HEK293 (cell line): Measurements from ENCODE around the gene FAM221B.
A peak's percentile ranks its signal among the peaks of the same experiment; 100 is the strongest.

ENCODE experiments used
- EGR2 ChIP-seq: fragments of 450-650 bp; formaldehyde crosslinking; IDR thresholded peaks from 2 replicates; pipeline ENCODE4 v1.5.1; 2016; ENCODE audit warnings: low read depth, missing biosample characterization, missing genetic modification characterization
- ELK4 ChIP-seq: IDR thresholded peaks from 2 replicates; pipeline ENCODE4 v1.6.1; 2011; ENCODE audit warnings: mild to moderate bottlenecking, low read depth, low read length, borderline replicate concordance
- GLIS2 ChIP-seq: fragments of 450-650 bp; formaldehyde crosslinking; IDR thresholded peaks from 2 replicates; pipeline ENCODE4 v1.5.1; 2016; ENCODE audit warnings: missing biosample characterization, missing genetic modification characterization
- HIC1 ChIP-seq: fragments of 450-650 bp; formaldehyde crosslinking; IDR thresholded peaks from 2 replicates; pipeline ENCODE4 v1.5.1; 2016; ENCODE audit warnings: missing biosample characterization, missing genetic modification characterization
- MEIS1 ChIP-seq: sonication (generic); formaldehyde crosslinking; IDR thresholded peaks from 2 replicates; pipeline ENCODE4 v1.8.1; 2022; ENCODE audit warnings: missing genetic modification reagents, mild to moderate bottlenecking, borderline replicate concordance
- MZF1 ChIP-seq: fragments of 450-650 bp; formaldehyde crosslinking; IDR thresholded peaks from 2 replicates; pipeline ENCODE4 v1.5.1; 2017; ENCODE audit warnings: missing biosample characterization, missing genetic modification characterization, borderline replicate concordance
- PRDM10 ChIP-seq: fragments of 450-650 bp; formaldehyde crosslinking; IDR thresholded peaks from 2 replicates; pipeline ENCODE4 v1.5.1; 2016; ENCODE audit warnings: missing biosample characterization, missing genetic modification characterization
- SCRT1 ChIP-seq: fragments of 450-650 bp; formaldehyde crosslinking; IDR thresholded peaks from 2 replicates; pipeline ENCODE4 v1.5.1; 2016; ENCODE audit warnings: missing biosample characterization, missing genetic modification characterization, borderline replicate concordance
- SCRT2 ChIP-seq: fragments of 450-650 bp; formaldehyde crosslinking; IDR thresholded peaks from 2 replicates; pipeline ENCODE4 v1.5.1; 2016; ENCODE audit warnings: missing biosample characterization, missing genetic modification characterization
- SP2 ChIP-seq: fragments of 450-650 bp; formaldehyde crosslinking; IDR thresholded peaks from 2 replicates; pipeline ENCODE4 v1.5.1; 2016; ENCODE audit warnings: missing biosample characterization, missing genetic modification characterization
- ZBTB20 ChIP-seq: fragments of 450-650 bp; formaldehyde crosslinking; IDR thresholded peaks from 2 replicates; pipeline ENCODE4 v1.5.1; 2016; ENCODE audit warnings: missing biosample characterization, missing genetic modification characterization
- ZBTB26 ChIP-seq: fragments of 450-650 bp; formaldehyde crosslinking; optimal IDR thresholded peaks from 2 replicates; pipeline ENCODE3; 2016; ENCODE audit warnings: missing biosample characterization, mild to moderate bottlenecking, missing genetic modification characterization
- ZFP69B ChIP-seq: fragments of 450-650 bp; formaldehyde crosslinking; IDR thresholded peaks from 2 replicates; pipeline ENCODE4 v1.5.1; 2016; ENCODE audit warnings: missing biosample characterization, missing genetic modification characterization
- ZNF10 ChIP-seq: fragments of 450-650 bp; formaldehyde crosslinking; IDR thresholded peaks from 2 replicates; pipeline ENCODE4 v1.5.1; 2017; ENCODE audit warnings: missing biosample characterization, missing genetic modification characterization
- ZNF214 ChIP-seq: fragments of 450-650 bp; formaldehyde crosslinking; IDR thresholded peaks from 2 replicates; pipeline ENCODE4 v1.5.1; 2017; ENCODE audit warnings: missing biosample characterization, mild to moderate bottlenecking, missing genetic modification characterization, borderline replicate concordance
- ZNF544 ChIP-seq: fragments of 450-650 bp; formaldehyde crosslinking; IDR thresholded peaks from 2 replicates; pipeline ENCODE4 v1.5.0; 2017; ENCODE audit warnings: missing biosample characterization, missing genetic modification characterization
- ZNF707 ChIP-seq: fragments of 450-650 bp; formaldehyde crosslinking; IDR thresholded peaks from 2 replicates; pipeline ENCODE4 v1.5.1; 2016; ENCODE audit warnings: missing biosample characterization, missing genetic modification characterization
- ZNF76 ChIP-seq: fragments of 450-650 bp; formaldehyde crosslinking; IDR thresholded peaks from 2 replicates; pipeline ENCODE4; 2016; ENCODE audit warnings: low read depth, missing biosample characterization, missing genetic modification characterization, borderline replicate concordance
- ZNF785 ChIP-seq: fragments of 450-650 bp; formaldehyde crosslinking; IDR thresholded peaks from 2 replicates; pipeline ENCODE4 v1.5.1; 2016; ENCODE audit warnings: missing biosample characterization, missing genetic modification characterization
- ZSCAN30 ChIP-seq: fragments of 450-650 bp; IDR thresholded peaks from 2 replicates; pipeline ENCODE4 v1.5.1; 2018; ENCODE audit warnings: missing biosample characterization, mild to moderate bottlenecking, missing genetic modification characterization, moderate library complexity
- TF ChIP-seq, protein P1 (sequence below): fragments of 450-650 bp; formaldehyde crosslinking; IDR thresholded peaks from 2 replicates; pipeline ENCODE4 v1.5.1; 2016; ENCODE audit warnings: missing biosample characterization, missing genetic modification characterization

Gene FAM221B

DNA sequence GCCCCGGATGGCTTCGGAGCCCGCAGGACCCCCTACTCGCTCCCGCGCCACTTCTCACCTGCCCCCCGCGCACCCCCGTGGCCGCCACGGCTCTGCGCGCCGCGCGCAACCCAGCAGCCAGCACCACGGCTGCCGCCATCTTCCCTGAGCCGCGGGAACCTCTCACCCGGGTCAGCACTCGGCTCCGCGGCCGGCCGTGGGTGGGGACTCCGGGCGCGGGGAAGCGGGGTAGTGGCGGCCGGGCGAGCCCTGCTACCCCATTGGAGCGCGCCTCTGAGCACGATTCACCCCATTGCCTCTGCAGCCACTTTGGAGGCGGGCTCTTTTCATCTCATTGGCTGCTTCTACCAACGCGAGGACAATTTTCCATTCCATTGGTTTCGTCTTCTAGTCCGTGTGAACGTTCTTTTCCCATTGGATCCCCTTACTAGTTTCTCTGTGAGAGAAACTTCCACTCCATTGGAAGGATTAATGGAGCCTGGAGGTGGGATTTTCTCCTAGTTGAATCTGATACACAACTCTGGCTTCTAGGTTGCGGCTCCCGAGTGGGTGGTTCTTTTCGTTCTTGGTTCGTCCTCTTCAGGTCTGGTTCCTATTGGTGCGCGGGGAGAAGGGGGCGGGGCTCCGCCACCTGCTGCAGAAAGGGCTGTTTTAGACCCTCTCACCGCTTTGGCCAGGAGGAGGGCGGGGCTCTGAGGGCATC lies 13.5 kb downstream of the FAM221B start, which contains the start of gene HINT2 (continued):
- TF ChIP-seq ZFP69B (tag by site-specific recombination) = no peak
- TF ChIP-seq ZNF707 (tag by site-specific recombination) = no peak
- TF ChIP-seq ZNF10 (tag by site-specific recombination) = peak; percentile 83
- TF ChIP-seq SP2 (tag by site-specific recombination) = peak; percentile 92
- TF ChIP-seq SCRT1 = no peak
- peak; percentile 93 for TF ChIP-seq PRDM10 (tag by site-specific recombination)
- TF ChIP-seq EGR2 = peak; percentile 27; the same call in 1 of the 2 replicates
- TF ChIP-seq ZNF76 (tag by site-specific recombination) = no peak
- TF ChIP-seq ZNF544 (tag by site-specific recombination) = no peak
- TF ChIP-seq MEIS1 (CRISPR knock-in tag) = no peak
- TF ChIP-seq, protein P1, sequence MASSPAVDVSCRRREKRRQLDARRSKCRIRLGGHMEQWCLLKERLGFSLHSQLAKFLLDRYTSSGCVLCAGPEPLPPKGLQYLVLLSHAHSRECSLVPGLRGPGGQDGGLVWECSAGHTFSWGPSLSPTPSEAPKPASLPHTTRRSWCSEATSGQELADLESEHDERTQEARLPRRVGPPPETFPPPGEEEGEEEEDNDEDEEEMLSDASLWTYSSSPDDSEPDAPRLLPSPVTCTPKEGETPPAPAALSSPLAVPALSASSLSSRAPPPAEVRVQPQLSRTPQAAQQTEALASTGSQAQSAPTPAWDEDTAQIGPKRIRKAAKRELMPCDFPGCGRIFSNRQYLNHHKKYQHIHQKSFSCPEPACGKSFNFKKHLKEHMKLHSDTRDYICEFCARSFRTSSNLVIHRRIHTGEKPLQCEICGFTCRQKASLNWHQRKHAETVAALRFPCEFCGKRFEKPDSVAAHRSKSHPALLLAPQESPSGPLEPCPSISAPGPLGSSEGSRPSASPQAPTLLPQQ (tag by site-specific recombination) = peak; percentile 53
- peak; percentile 85 for TF ChIP-seq GLIS2 (tag by site-specific recombination)
- TF ChIP-seq ZNF785 (tag by site-specific recombination) = no peak
- no peak for TF ChIP-seq ELK4
- no peak for TF ChIP-seq MZF1 (tag by site-specific recombination)
- 0 out of 2 replicates have a peak, but pooled peaks have one; percentile 27 for TF ChIP-seq ZSCAN30 (tag by site-specific recombination)
- no peak for TF ChIP-seq HIC1 (tag by site-specific recombination)
- no peak for TF ChIP-seq ZNF214 (tag by site-specific recombination)
- peak; percentile 65; the same call in 1 of the 2 replicates for TF ChIP-seq ZBTB20 (tag by site-specific recombination)
- TF ChIP-seq ZBTB26 (tag by site-specific recombination) = peak; percentile 96
- peak; percentile 82 for TF ChIP-seq SCRT2 (tag by site-specific recombination)
